Subcutaneous adipose tissue (tissue), 4 donors: ENCODE results near the gene PAPOLB. TPM values are rescaled to one million over a fixed set of nuclear protein-coding genes. Genes with fewer than 3 reads are reported as not detected.

Experiments used
- CTCF ChIP-seq: fragments of 450-650 bp; IDR thresholded peaks from one replicate; pipeline ENCODE4 v1.5.1; 2016; ENCODE audit warnings: low read depth, mild to moderate bottlenecking, control low read depth, antibody characterized with exemption, moderate library complexity
- total RNA-seq, 4 donors: library from RNA; depleted of rRNA; stranded (reverse); fragments of >200 nt; gene quantifications; one replicate each; pipeline ENCODE4 v1.1.0, GENCODE V29; 2016

Gene PAPOLB
- total RNA-seq, 4 donors from 2014 or later, result 0.22 to 0.68 (median 0.35) TPM

GRCh38 chr7:4883033-4883371, 21.2 kb upstream of the PAPOLB start:
- TF ChIP-seq CTCF, result no peak

- no peak for TF ChIP-seq CTCF
Observed at GRCh38 chr7:4882169-4883032, 20.6 kb upstream of the PAPOLB start.

- TF ChIP-seq CTCF, result no peak
Observed at GRCh38 chr7:4880218-4880617, 18.4 kb upstream of the PAPOLB start.

GRCh38 chr7:4879396-4880081, 17.7 kb upstream of the PAPOLB start:
- TF ChIP-seq CTCF, result no peak

GRCh38 chr7:4878336-4879335, 16.8 kb upstream of the PAPOLB start:
- TF ChIP-seq CTCF, result no peak

GRCh38 chr7:4876586-4876985, 14.8 kb upstream of the PAPOLB start:
- no peak for TF ChIP-seq CTCF
